SKM-1 (cell line): Measurements from ENCODE around the gene GPR137B.
"Not testable (repeated sequence)": the region's sequence is repeated elsewhere in the genome, so short reads cannot be mapped to it uniquely, and the experiment has no call there.

ENCODE experiments used
- DNase-seq: peaks from one replicate; lab custom pipeline; 2025; ENCODE audit not compliant: unreplicated experiment; lab: John Stamatoyannopoulos, UW

GPR137B gene

DNA sequence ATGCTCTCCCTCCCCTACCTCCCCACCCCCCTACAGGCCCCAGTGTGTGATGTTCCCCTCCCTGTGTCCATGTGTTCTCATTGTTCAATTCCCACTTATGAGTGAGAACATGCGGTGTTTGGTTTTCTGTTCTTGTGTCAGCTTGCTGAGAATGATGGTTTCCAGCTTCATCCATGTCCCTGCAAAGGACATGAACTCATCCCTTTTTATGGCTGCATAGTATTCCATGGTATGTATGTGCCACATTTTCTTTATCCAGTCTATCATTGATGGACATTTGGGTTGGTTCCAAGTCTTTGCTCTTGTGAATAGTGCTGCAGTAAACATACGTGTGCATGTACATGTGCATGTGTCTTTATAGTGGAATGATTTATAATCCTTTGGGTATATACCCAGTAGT is 44.1 kb downstream of the GPR137B start:
- not testable (repeated sequence) for DNase-seq

DNA sequence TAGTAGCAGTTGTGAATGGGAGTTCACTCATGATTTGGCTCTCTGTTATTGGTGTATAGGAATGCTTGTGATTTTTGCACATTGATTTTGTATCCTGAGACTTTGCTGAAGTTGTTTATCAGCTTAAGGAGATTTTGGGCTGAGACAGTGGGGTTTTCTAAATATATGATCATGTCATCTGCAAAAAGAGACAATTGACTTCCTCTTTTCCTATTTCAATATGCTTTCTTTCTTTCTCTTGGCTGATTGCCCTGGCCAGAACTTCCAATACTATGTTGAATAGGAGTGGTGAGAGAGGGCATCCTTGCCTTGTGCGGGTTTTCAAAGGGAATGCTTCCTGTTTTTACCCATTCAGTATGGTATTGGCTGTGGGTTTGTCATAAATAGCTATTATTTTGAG is 45.7 kb downstream of the GPR137B start:
- DNase-seq = not testable (repeated sequence)

DNA sequence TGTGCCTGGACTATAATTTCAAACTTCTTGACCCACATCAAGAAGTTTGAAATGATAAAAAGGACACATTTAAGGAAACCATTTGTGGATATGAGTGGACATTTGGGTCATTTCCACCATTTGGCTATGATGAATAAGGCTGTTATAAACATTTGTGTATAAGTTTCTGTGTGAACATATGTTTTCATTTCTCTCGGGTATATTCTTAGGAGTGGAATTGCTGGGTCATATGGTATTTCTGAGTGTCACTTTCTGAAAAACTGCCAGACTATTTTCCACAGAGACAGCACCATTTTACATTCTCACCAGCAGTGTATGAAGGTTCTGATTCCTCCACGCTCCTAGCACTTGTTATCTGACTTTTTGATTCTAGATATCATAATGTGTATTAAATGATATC is 50.8 kb downstream of the GPR137B start:
- DNase-seq = no peak

DNA sequence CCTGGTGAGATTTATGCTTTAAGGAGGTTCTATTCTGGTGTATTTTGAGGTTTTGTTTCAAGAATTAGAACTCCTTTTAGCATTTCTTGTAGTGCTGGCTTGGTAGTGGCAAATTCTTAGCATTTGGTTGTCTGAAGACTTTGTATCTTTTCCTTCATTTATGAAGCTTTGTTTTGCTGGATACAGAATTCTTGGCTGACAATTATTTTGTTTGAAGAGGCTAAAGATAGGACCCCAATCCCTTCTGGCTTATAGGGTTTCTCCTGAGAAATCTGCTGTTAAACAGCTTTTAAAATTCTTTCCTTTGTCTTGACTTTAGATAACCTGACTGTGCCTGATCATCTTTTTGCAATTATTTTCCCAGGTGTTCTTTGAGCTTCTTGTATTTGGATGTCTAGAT is 58.6 kb downstream of the GPR137B start:
- DNase-seq = no peak

DNA sequence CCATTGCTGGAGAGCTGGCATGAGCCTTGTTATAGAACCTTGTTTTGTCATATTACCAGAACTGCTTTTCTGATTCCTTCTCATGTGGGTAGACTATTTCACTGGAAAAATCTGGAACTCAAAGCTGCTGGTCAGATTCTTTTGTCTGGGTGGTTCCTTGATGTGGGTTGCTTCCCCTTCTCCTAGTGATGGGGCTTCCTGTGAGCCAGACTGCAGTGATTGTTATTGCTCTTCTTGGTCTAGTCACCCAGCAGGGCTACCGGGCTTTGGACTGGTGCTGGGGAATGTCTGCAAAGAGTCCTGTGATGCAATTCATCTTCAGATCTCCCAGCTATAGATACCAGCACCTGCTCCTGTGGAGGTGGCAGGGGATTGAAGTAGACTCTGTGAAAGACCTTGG is 59.4 kb downstream of the GPR137B start:
- no peak for DNase-seq

DNA sequence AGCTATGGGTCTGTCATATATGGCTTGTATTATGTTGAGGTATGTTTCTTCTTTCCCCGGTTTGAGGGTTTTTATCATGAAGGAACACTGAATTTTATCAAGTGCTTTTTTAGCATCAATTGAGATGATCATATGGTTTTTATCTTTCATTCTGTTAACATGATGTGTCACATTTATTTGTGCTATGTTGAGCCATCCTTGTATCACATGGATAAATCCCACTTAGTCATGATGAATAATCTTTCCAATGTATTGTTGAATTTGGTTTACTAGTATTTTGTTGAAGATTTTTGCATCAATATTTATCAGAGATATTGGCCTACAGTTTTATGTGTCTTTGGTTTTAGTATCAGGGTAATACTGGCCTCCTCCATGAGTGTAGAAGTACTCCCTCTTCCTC is 61.7 kb downstream of the GPR137B start:
- DNase-seq = no peak

DNA sequence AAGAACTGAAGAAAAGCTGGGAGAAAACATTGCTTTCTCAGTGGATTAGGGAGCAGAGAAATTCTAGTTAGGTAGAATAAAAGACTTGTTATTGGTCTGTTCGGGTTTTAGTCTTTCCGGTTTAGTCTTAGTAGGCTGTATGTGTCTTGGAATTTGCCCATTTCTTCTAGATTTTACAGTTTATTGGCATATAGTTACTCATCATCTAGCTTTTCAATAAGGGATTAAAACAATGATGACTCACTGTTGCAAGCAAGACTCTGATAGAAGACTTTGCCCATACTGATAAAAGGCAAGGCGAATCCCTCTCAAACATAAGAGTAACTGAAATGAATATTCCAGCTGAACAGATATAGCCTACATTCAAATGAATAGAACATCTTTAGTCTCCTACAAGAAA is 62.3 kb downstream of the GPR137B start:
- DNase-seq = no peak

DNA sequence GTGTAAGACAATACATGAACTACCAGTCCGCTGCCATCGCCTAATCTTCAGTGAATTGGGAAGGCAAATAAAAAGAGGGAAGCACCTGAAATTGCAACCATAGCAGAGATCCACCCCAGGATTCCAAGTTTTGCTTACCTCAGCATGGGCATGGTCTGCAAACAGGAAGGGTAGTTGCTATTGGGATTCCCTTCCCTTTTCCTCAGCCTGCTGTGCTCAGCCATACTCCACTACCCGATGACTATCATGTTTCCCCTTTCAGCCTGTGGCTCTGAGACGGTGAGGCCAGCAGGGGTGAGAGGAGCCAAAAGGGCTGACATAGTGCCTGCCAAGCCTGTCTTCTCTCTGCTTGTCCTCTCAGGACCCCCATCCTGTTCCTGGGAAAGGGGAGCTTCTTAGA is 64.2 kb downstream of the GPR137B start:
- no peak for DNase-seq

DNA sequence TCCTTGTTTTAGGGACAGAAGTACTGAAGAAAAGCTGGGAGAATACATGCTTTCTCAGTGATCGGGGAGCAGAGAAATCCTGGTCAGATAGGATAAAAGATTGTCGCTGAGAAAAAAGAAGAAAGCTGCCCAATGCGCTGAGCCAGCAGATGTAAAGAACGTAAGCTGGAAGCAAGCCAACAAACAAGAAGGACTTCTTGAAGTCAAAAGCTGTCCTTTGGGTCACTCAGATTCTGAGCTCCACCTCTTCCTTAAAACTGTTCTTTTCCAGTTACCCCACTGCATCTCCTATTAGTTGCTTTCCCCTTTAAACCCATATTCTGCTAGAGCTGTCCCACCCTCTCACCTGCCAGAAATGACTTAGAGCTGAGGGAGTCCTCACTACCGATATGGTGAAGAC is 64.8 kb downstream of the GPR137B start:
- no peak for DNase-seq

DNA sequence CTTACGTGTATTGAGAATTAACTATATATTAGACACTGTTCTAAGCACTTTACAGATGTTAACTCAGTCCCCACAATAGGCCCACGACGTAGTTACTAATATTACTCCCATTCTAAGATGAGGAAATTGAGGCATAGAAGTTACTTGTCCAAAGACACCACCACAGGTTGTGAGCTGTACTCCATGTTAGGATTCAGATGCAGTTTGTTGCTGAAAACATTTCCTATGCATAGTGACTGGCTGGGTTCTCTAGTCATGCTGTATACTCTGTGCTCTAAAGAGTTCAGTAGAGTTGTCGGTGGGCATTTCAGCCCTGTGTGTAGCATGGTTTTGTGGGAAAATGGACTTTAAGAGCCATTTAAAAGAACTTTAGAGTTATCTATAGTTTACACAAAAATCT is 65.2 kb downstream of the GPR137B start:
- no peak for DNase-seq

DNA sequence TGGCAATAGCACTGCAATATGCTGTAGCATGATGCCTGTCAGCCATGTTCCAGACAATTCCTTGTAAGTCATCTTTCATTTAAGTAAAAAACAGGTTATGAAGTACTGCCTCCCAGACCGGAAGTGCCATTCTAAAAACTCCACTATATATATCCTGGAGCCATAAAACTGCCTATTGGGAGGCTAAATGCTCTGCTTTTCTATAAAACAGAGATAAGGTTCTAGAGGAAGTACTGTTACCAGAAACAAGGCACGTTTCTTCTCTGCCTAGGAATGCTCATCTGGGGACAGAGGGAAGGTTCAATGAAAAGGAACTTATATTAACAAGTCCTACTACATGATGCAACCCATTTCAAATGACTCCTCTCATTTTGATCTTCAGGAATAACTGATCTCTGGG is 66.8 kb downstream of the GPR137B start:
- no peak for DNase-seq

DNA sequence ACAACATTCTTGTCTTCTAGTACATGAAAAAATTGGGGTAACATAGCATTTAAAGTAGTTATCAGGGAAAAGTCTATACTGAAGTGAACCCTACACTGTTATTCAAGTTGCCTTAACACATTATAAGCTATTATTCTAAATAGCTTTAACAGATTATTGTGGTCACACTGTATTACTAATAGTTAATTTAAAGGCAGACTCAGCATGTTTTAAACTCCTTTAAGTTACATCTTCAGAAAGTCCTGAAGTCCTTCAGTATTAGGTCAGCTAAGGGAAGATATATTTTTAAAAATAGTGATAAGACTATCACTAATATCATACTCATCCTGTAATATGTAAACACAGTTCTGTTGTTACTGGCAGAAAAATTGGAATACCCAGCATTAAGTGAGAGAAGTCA is 67.4 kb downstream of the GPR137B start:
- no peak for DNase-seq

DNA sequence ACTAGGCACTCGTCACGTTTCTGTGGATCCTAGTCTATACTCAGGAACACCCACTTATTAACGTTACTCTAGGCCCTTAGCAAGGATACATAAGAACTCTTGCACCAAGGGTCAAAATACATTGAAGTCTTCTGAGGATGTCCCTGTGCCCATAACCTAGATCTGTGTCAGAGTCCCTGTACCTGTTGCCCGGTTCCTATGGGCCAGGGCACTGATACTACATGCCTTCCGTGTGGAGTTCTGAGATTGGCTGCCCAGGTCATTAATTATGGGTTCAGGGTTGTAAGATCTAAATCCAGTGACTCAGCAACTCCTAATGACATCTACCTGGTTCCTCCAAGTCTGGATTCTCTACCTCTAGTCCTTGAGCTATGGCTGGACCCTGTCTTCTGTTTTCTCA is 69.5 kb downstream of the GPR137B start:
- DNase-seq = no peak

DNA sequence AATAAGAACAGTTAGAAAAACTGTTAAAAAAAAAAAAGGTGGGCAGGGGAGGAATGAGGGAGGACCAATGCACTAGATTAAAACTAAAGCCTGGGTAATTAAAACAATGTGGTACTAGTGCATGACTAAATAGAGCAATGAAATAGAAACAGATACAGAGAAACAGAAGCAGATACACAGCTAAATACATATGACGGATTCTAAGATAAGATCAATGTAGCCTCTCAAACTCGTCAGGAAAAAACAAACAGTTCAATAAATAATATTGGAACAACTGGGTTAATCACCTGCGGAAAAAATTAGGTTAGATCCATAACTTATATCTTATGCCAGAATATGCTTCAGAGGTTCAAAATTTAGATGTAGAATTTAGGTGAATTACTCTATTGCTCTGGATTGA is 71.2 kb downstream of the GPR137B start:
- DNase-seq = no peak

DNA sequence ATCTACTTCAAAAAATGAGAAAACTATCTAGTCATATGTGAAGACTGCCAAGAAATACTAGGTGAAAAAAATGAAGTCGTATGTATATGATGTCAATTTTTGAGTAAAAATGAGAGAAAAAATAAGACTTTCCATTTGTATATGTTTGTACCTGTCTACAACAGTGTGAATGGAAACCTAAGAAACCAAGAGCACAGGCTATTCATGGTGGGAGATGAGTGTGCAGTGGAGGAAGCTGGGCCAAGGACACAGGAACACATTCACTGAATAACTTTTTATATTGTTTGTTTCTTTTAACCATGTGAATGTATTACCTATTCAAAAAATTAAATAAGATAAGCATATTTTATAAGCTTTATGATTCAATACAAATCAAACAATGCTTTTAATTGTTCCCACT is 72.4 kb downstream of the GPR137B start:
- no peak for DNase-seq

DNA sequence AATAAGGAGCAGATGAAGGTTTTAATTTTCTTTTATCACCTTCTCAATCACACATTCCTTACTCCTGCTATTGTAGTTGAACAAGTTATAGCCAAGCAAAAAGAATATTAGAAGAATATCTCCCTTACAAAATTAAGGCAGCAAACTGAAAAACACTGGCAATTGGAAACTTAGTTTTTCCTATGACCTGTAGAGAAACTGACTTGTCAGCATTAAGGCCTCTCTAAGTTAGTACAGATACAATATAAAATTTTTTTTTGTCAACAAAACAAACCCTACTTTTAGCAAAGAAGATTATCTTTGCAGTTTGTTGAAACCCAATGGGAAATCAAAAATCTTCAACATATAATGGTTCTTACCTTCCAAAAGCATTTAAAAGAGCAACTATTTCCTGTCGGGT is 78.1 kb downstream of the GPR137B start:
- DNase-seq = no peak

DNA sequence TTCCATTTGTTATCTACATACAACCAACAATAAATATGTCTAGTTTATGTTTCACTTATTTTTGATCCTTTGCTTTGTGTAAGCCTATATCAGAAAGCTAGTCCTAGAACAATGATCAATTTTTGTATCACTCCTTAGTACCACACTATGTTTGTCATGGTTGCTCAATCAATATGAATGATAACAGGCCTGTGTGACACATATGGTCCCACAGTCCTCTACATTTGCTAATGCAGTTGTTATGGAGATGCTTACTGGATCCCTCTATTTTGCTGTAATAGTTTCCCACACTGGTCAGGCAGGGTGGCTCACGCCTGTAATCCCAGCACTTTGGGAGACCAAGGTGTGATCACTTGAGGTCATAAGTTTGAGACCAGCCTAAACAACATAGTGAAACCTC is 80.3 kb downstream of the GPR137B start:
- no peak for DNase-seq

DNA sequence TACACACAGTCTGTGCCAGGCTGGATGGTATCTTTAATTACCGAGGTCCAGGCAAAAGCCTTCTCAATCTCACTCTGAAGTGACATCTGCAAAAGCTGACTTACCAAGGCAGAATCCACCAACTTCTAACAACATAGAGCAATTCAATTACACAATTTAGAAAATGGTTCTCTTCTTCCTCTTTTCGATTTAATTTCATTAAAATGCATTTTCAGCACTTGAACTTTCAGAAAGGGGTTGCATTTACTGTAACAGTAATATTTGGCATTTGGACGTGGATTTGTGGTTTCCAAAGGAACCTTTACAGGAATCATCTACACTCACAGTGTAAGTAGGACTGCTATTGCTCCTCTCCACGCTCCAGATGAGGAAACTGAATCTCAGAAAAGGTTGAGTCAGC is 86.1 kb downstream of the GPR137B start:
- DNase-seq = no peak

DNA sequence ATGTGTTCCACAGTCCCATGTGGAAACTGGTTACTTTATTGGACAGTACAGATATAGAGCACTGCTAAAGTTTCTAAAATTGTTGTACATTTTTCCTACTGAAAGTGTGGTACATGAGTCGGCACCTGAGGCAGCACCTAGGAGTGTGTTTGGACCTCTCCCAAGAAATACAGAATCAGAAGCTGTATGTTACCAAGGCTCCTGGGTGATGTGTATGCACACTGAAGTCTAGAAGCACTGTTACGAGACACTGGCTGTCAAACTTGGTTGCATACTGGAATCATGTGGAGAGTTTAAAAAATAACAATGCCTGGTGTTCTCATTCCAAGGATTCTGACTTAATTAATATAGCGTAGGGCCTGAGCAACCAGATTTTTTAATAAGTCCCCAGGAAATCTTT is 92.8 kb downstream of the GPR137B start:
- no peak for DNase-seq

DNA sequence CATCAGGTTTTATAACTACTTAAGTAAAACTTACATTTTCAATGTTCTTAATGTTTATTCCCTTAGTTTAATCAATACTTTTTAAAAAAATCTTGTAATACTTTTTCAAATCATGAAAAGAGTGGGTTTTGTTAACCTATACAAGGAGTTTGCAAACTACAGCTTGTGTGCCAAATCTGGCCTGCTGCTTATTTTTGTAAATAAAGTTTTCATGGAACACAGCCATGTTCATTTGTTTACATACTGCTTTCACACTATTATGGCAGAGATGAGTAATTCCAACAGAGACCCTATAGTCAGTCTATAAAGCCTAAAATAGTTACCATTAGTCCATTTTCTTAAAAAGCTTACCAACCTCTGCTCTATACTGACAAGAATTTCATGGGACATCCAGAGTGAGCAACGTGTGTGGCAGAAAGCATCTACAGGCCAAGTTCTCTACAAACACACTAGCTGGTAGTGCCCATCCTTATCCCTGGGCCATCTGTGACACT is 96.8 kb downstream of the GPR137B start:
- DNase-seq = no peak

DNA sequence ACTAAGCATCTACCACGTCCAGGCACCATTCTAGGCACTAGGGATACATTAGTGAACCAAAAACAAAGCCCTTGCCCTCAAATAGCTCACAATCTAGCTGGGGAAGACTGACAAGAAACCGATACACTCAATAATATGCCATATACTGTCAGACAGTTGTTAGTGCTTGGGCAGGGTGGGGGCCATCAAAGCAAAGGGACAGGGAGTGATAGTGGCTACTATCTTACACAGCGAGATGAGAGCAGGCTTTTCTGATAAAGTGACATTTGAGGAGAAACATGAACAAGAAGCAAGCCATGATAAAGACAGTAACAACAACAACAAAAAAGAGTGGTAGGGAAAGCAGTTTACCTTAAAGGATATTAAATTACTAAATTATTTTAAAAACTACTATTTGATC is 98.3 kb downstream of the GPR137B start:
- no peak for DNase-seq

DNA sequence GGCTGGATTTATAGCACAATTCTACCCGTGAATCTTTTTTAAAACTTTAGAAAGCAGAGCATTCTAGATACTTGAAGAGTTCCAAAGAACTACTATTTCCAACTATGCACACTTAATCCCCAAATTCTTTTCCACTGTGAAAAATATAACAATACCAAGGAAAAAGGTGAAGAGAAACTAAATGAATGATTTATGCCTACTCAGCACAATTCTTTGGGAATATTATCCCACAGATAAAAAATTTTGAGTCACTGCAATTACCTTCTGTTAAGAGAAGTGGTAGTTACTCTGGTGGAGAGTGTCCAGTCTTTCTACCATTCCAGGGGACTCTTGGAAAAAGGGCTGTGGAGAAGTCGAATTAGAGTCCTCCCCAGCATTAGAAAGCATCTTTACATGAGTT is 100.2 kb downstream of the GPR137B start:
- no peak for DNase-seq

DNA sequence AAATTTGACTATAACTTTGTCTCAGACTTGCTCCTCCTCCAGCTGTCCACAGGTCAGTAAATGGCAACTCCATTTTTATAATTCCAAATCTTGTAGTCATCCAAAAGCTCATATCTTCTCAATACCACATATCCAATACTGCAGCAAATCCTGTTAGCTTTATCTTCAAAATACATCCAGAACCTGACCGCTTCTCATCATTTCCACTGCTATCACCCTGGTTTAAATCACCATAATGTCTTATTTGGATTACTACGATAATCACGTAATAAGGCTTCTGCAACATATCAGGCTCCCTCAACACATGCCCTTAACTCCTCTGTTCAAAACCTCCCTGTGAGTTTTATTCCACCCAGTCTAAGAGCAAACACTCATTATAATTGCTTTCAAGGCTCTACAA is 104.9 kb downstream of the GPR137B start:
- DNase-seq = no peak

DNA sequence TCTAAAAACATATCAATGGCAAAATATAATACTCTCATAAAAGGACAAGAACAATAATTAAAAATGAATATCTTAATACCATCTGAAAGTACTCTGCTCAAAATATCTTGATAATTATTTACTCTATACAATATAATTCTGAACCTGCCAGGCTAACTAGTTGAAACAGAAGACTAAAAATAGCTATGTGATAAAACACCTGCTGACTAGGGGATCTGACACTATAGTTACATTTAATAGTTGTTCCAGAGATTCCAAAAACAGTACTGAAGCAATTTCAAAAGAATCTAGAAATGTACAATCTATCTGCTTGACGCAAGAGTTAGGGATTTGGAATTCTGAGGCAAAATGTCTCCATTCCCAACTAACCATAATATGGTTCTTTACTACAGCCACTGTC is 109.2 kb downstream of the GPR137B start:
- DNase-seq = no peak
